Measurements from ENCODE around the gene DIPK1B. TPM values are rescaled to one million over a fixed set of nuclear protein-coding genes. Genes with fewer than 3 reads are reported as not detected.

The DIPK1B gene
- total RNA-seq, 1 experiment from 2014 or later, result 26.3 TPM

DNA sequence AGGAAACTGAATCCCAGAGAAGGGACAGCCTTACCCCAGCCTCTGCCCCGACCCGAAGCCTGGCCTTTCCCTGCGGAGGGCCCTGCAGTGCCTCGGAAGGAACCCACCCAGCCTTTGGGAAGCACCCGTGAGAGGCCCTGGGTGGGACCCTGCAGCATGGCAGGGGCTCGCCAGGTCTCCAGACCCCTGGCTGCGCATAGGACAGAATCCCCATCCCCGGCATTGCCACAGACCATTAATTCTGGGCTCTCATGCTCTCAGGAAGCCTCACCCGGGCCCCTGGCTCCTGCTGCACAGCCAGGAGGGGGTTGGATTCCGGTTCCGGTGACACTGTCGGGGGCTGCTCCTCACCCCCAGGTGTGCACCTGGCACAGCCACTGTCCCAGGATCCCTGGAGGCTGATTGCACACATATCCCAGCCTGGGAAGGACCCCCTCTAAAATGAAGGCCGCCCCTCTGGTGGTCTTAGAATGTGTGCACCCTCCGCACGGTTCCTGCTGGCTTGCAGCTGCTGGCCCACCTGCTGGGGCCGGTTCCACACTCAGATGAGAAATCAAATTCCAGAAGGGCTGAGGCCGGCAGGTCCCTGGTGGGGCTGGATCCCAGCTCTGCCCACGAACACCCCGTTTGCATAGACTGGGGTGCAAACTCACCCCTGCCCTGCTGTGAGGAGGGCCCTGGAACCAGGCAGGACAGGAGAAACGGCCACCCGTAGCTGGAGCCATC lies 45.0 kb upstream of the DIPK1B start:
- no peaks in the 10 kb centered on the region for H3F3A ChIP-seq (ENCODE audit: low read length, unreplicated experiment)
- no peaks in the 10 kb centered on the region for H3K36me3 ChIP-seq (ENCODE audit: low read depth, low read length)
- no peaks in the 10 kb centered on the region for H3K4me1 ChIP-seq (ENCODE audit: insufficient read depth, low read length)
- TF ChIP-seq EZH2 (IDR thresholded peaks at IDR 0.05; ENCODE audit: low read length, unreplicated experiment) (no peak), EZH2phosphoT487 (IDR thresholded peaks at IDR 0.05; ENCODE audit: borderline replicate concordance, low read length) (no peak)
- TF ChIP-seq, protein P1, sequence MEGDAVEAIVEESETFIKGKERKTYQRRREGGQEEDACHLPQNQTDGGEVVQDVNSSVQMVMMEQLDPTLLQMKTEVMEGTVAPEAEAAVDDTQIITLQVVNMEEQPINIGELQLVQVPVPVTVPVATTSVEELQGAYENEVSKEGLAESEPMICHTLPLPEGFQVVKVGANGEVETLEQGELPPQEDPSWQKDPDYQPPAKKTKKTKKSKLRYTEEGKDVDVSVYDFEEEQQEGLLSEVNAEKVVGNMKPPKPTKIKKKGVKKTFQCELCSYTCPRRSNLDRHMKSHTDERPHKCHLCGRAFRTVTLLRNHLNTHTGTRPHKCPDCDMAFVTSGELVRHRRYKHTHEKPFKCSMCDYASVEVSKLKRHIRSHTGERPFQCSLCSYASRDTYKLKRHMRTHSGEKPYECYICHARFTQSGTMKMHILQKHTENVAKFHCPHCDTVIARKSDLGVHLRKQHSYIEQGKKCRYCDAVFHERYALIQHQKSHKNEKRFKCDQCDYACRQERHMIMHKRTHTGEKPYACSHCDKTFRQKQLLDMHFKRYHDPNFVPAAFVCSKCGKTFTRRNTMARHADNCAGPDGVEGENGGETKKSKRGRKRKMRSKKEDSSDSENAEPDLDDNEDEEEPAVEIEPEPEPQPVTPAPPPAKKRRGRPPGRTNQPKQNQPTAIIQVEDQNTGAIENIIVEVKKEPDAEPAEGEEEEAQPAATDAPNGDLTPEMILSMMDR (conservative IDR thresholded peaks at IDR 0.05; ENCODE audit: low read depth, low read length), result no peak
- ChIA-PET CTCF (no interaction called here), POLR2A (ENCODE audit: unreplicated experiment) (no interaction called here)
- intact Hi-C loops (cut with micrococcal nuclease), result no loop called here
- no peak overlapping the region for H3K4me2 ChIP-seq (ENCODE audit: low read length)
- H3K79me2 ChIP-seq (ENCODE audit: low read length), result no peaks in the 10 kb centered on the region
- no peaks in the 10 kb centered on the region for H4K20me1 ChIP-seq (ENCODE audit: low read length)
- H3K4me3 ChIP-seq (ENCODE audit: low read length), result no peak overlapping the region
- no peak overlapping the region for H2AFZ ChIP-seq (ENCODE audit: low read length)
- H3K9ac ChIP-seq (ENCODE audit: low read length), result no peak overlapping the region
- no TSS peak for BruUV-seq (replicated peaks)
- DNase-seq, result no peak
- no peaks in the 10 kb centered on the region for H3K9me3 ChIP-seq (ENCODE audit: low read length)
- no peak for ATAC-seq
- H3K9me2 ChIP-seq (replicated peaks; ENCODE audit: low read length), result no peaks in the 10 kb centered on the region
- H3K27me3 ChIP-seq (ENCODE audit: low read length), result no peaks in the 10 kb centered on the region
- no peak overlapping the region for H3K27ac ChIP-seq (ENCODE audit: low read length)

DNA sequence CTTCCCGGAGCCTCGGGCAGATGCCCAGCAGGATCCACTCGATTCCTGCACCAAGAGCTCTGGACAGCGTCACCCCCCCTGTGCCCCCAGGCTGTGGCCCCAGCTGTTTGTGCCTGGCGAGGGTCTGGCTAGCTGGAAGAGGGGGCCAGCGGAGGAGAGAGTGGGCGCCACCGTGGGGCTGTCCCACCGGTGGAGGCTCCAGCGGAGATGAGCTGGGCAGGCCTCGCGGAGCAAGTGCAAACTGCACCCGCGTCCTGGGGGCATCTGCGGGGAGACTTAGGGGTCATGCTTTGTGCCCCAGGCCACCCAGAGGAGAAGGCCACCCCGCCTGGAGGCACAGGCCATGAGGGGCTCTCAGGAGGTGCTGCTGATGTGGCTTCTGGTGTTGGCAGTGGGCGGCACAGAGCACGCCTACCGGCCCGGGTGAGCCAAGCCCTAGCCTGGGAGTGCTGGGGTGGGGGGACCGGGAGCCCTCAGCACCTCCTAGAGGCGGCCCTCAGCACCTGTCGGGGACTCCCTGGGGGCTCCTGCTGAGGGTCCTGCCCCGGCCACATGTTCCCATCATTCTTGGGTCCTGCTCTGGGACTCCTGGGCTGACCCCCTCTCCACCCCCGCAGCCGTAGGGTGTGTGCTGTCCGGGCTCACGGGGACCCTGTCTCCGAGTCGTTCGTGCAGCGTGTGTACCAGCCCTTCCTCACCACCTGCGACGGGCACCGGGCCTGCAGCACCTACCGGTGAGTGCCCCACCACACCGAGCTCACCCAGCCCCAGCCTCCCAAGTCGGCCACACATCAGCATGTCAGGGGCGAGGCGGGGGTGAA lies 44.2 kb upstream of the DIPK1B start:
- no TSS peak for BruUV-seq (replicated peaks)

More for the DNA sequence above, 44.2 kb upstream of the DIPK1B start:
- Histone ChIP-seq H3K4me2 (ENCODE audit: low read length) (no peak overlapping the region), H4K20me1 (ENCODE audit: low read length) (no peaks in the 10 kb centered on the region), H3K27me3 (ENCODE audit: low read length) (no peaks in the 10 kb centered on the region), H3K27ac (ENCODE audit: low read length) (no peak overlapping the region), H3K9me2 (replicated peaks; ENCODE audit: low read length) (no peaks in the 10 kb centered on the region), H3K4me3 (ENCODE audit: low read length) (no peak overlapping the region), H3F3A (ENCODE audit: low read length, unreplicated experiment) (no peaks in the 10 kb centered on the region), H3K36me3 (ENCODE audit: low read depth, low read length) (no peaks in the 10 kb centered on the region), H2AFZ (ENCODE audit: low read length) (no peak overlapping the region), H3K9ac (ENCODE audit: low read length) (no peak overlapping the region), H3K9me3 (ENCODE audit: low read length) (no peaks in the 10 kb centered on the region), H3K4me1 (ENCODE audit: insufficient read depth, low read length) (no peaks in the 10 kb centered on the region), H3K79me2 (ENCODE audit: low read length) (no peaks in the 10 kb centered on the region)
- TF ChIP-seq EZH2phosphoT487 (IDR thresholded peaks at IDR 0.05; ENCODE audit: borderline replicate concordance, low read length), result no peak
- TF ChIP-seq, protein P1 (conservative IDR thresholded peaks at IDR 0.05; ENCODE audit: low read depth, low read length), result no peak
- TF ChIP-seq EZH2 (IDR thresholded peaks at IDR 0.05; ENCODE audit: low read length, unreplicated experiment), result no peak
- no peak for DNase-seq
- ChIA-PET CTCF (interaction anchor here (0.6 kb wide), 1 partner anchor 125 kb away, joined by 3 read pairs; no protein-coding TSS in a partner anchor), POLR2A (ENCODE audit: unreplicated experiment) (no interaction called here)
- intact Hi-C loops (cut with micrococcal nuclease), result no loop called here
- ATAC-seq, result no peak
